GM12878 (cell line): ENCODE results near the gene MRPL21. TPM values are rescaled to one million over a fixed set of nuclear protein-coding genes. Genes with fewer than 3 reads are reported as not detected.

Source experiments
- GATAD2B ChIP-seq: fragments of 450-650 bp; conservative IDR thresholded peaks from 2 replicates; pipeline ENCODE4 v1.6.1; 2017; ENCODE audit warnings: low read depth, mild to moderate bottlenecking, moderate library complexity
- HCFC1 ChIP-seq: fragments of 150-350 bp; IDR thresholded peaks from 2 replicates; pipeline ENCODE4 v1.6.1; 2014; ENCODE audit warnings: low read length
- NFYA ChIP-seq: IDR thresholded peaks from 2 replicates; pipeline ENCODE4 v1.6.1; 2011; ENCODE audit warnings: low read depth, mild to moderate bottlenecking, low read length, improper control_type of control experiment, borderline replicate concordance
- NFYB ChIP-seq: IDR thresholded peaks from 2 replicates; pipeline ENCODE4 v1.6.1; 2011; ENCODE audit warnings: low read depth, mild to moderate bottlenecking, low read length, improper control_type of control experiment, moderate library complexity; ENCODE audit not compliant: insufficient read depth
- PBX3 ChIP-seq: IDR thresholded peaks from 2 replicates; pipeline ENCODE4 v1.6.1; 2011; ENCODE audit warnings: mild to moderate bottlenecking, low read depth, low read length, moderate library complexity; ENCODE audit not compliant: insufficient replicate concordance
- RELA ChIP-seq: fragments of 450-650 bp; IDR thresholded peaks from 2 replicates; pipeline ENCODE4 v1.8.0; 2014; ENCODE audit warnings: borderline replicate concordance; ENCODE audit not compliant: partially characterized antibody
- SKIL ChIP-seq: fragments of 450-650 bp; IDR thresholded peaks from 2 replicates; pipeline ENCODE4 v1.6.1; 2017; ENCODE audit warnings: mild to moderate bottlenecking, low read depth, inconsistent platforms; ENCODE audit not compliant: poor library complexity, severe bottlenecking
- SREBF1 ChIP-seq: IDR thresholded peaks from 2 replicates; pipeline ENCODE4 v1.6.1; 2012; ENCODE audit warnings: mild to moderate bottlenecking, low read length
- TCF3 ChIP-seq: IDR thresholded peaks from 2 replicates; pipeline ENCODE4 v1.6.1; 2012; ENCODE audit warnings: low read depth, mild to moderate bottlenecking, low read length, borderline replicate concordance; ENCODE audit not compliant: insufficient read depth
- YY1 ChIP-seq: IDR thresholded peaks from 2 replicates; pipeline ENCODE4 v1.6.1; 2011; ENCODE audit warnings: low read depth, mild to moderate bottlenecking, low read length
- ZBTB40 ChIP-seq: fragments of 450-650 bp; IDR thresholded peaks from 2 replicates; pipeline ENCODE4 v1.6.1; 2016; ENCODE audit warnings: mild to moderate bottlenecking, moderate library complexity, borderline replicate concordance
- ZNF274 ChIP-seq: IDR thresholded peaks from one replicate; pipeline ENCODE4 v1.8.0; 2011; ENCODE audit not compliant: insufficient read length, insufficient read depth
- ZNF622 ChIP-seq: fragments of 450-650 bp; IDR thresholded peaks from 2 replicates; pipeline ENCODE4 v1.6.1; 2017; ENCODE audit warnings: mild to moderate bottlenecking, inconsistent platforms
- polyA plus RNA-seq, 11 experiments: library from polyadenylated mRNA; depleted of rRNA in 4 of 11; unstranded in 6 of 11; stranded (reverse) in 5 of 11; fragments of >200 nt; fragmentation: Nextera tagmentation in 4 of 11; fragmentation: Illumina TruSeq in 1 of 11; extraction: Ambion mirVana in 4 of 11; extraction: Trizol in 1 of 11; gene quantifications; 1 replicate in 1 of 11; 2 replicates in 10 of 11; pipeline versions ENCODE4 v1.2.1 to v1.2.3, GENCODE V29; 2011 to 2016; ENCODE audit warnings: inconsistent platforms in 2 of 11, missing spikeins in 2 of 11, low read depth in 1 of 11
- total RNA-seq, 4 experiments: library from RNA; depleted of rRNA in 3 of 4; stranded (reverse); fragments of >200 nt in 3 of 4; fragmentation: Illumina TruSeq in 1 of 4; extraction: Trizol in 1 of 4; gene quantifications; 2 replicates each; pipeline versions ENCODE4 v1.2.1 to v1.2.3, GENCODE V29; 2013 to 2021
- TF ChIP-seq, protein P1 (sequence below): IDR thresholded peaks from 2 replicates; pipeline ENCODE4 v1.6.1; 2011; ENCODE audit warnings: borderline replicate concordance, low read depth, mild to moderate bottlenecking, moderate library complexity, low read length; ENCODE audit not compliant: insufficient read depth, poor library complexity, severe bottlenecking
- TF ChIP-seq, protein P2 (sequence below): fragments of 450-650 bp; IDR thresholded peaks from 2 replicates; pipeline ENCODE4 v1.6.1; 2017; ENCODE audit warnings: borderline replicate concordance

Gene MRPL21
- total and polyA plus RNA-seq, 10 of the 15 experiments (the other 5 are each of a cell fraction or from before 2014, with no cell fraction given): 86.6 to 283 (median 130) TPM

GRCh38 chr11:68903288-68904247 is at the start of gene MRPL21, which contains the start of gene IGHMBP2 (continued):
- TF ChIP-seq RELA (peak; percentile 88), TCF3 (peak; percentile 89), SREBF1 (peak; percentile 70), YY1 (peak; percentile 97), HCFC1 (peak; percentile 93), NFYB (no peak), NFYA (no peak), SKIL (no peak), ZBTB40 (peak; percentile 99), ZNF622 (no peak), GATAD2B (peak; percentile 78), PBX3 (peak; percentile 31), ZNF274 (no peak)
- TF ChIP-seq, protein P1, sequence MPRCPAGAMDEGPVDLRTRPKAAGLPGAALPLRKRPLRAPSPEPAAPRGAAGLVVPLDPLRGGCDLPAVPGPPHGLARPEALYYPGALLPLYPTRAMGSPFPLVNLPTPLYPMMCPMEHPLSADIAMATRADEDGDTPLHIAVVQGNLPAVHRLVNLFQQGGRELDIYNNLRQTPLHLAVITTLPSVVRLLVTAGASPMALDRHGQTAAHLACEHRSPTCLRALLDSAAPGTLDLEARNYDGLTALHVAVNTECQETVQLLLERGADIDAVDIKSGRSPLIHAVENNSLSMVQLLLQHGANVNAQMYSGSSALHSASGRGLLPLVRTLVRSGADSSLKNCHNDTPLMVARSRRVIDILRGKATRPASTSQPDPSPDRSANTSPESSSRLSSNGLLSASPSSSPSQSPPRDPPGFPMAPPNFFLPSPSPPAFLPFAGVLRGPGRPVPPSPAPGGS: no peak
- TF ChIP-seq, protein P2, sequence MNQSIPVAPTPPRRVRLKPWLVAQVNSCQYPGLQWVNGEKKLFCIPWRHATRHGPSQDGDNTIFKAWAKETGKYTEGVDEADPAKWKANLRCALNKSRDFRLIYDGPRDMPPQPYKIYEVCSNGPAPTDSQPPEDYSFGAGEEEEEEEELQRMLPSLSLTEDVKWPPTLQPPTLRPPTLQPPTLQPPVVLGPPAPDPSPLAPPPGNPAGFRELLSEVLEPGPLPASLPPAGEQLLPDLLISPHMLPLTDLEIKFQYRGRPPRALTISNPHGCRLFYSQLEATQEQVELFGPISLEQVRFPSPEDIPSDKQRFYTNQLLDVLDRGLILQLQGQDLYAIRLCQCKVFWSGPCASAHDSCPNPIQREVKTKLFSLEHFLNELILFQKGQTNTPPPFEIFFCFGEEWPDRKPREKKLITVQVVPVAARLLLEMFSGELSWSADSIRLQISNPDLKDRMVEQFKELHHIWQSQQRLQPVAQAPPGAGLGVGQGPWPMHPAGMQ: no peak
